Activated gamma-delta T cell (primary cell): ENCODE data around the gene TTC9.

ENCODE experiments used
- DNase-seq: peaks from one replicate; lab custom pipeline; 2025; lab: John Stamatoyannopoulos, UW

TTC9 gene

GRCh38 chr14:70645892-70646291 lies 4.2 kb downstream of the TTC9 start:
- DNase-seq: no peak

- DNase-seq: no peak
These were observed 5.0 kb downstream of the TTC9 start for GRCh38 chr14:70646705-70647104.

GRCh38 chr14:70648346-70648745 lies 6.6 kb downstream of the TTC9 start:
- DNase-seq: no peak

- no peak for DNase-seq
These were observed 8.1 kb downstream of the TTC9 start for GRCh38 chr14:70649803-70650202.

- no peak for DNase-seq
These were observed 9.8 kb downstream of the TTC9 start for GRCh38 chr14:70651522-70651921.

- no peak for DNase-seq
These were observed 11.2 kb downstream of the TTC9 start for GRCh38 chr14:70652871-70653270.

GRCh38 chr14:70653662-70654061 lies 11.9 kb downstream of the TTC9 start:
- DNase-seq: no peak

GRCh38 chr14:70654632-70655031 lies 12.9 kb downstream of the TTC9 start:
- no peak for DNase-seq

GRCh38 chr14:70655110-70655826 lies 13.6 kb downstream of the TTC9 start:
- DNase-seq: no peak

- DNase-seq: no peak
These were observed 17.2 kb downstream of the TTC9 start for GRCh38 chr14:70658899-70659298.

GRCh38 chr14:70660967-70661893 lies 19.5 kb downstream of the TTC9 start:
- no peak for DNase-seq

GRCh38 chr14:70662080-70662479 lies 20.4 kb downstream of the TTC9 start:
- no peak for DNase-seq

- no peak for DNase-seq
These were observed 21.1 kb downstream of the TTC9 start for GRCh38 chr14:70662816-70663215.

- no peak for DNase-seq
These were observed 22.0 kb downstream of the TTC9 start for GRCh38 chr14:70663707-70664179.

GRCh38 chr14:70664698-70665447 lies 23.2 kb downstream of the TTC9 start:
- no peak for DNase-seq

- DNase-seq: no peak
These were observed 24.0 kb downstream of the TTC9 start for GRCh38 chr14:70665448-70666360.

GRCh38 chr14:70666361-70666686 lies 24.6 kb downstream of the TTC9 start:
- no peak for DNase-seq

- no peak for DNase-seq
These were observed 29.4 kb downstream of the TTC9 start for GRCh38 chr14:70670992-70671651.

GRCh38 chr14:70671652-70672644 lies 30.2 kb downstream of the TTC9 start:
- DNase-seq: no peak

- DNase-seq: no peak
These were observed 35.6 kb downstream of the TTC9 start for GRCh38 chr14:70677341-70677740.
